ENCODE results near the gene DISP2. TPM values are rescaled to one million over a fixed set of nuclear protein-coding genes. Genes with fewer than 3 reads are reported as not detected.

The DISP2 gene
- total and polyA plus RNA-seq, 2 of the 8 experiments (the other 6 are each of a cell fraction or from before 2014, with no cell fraction given), result 0.45 to 1.2 TPM

DNA sequence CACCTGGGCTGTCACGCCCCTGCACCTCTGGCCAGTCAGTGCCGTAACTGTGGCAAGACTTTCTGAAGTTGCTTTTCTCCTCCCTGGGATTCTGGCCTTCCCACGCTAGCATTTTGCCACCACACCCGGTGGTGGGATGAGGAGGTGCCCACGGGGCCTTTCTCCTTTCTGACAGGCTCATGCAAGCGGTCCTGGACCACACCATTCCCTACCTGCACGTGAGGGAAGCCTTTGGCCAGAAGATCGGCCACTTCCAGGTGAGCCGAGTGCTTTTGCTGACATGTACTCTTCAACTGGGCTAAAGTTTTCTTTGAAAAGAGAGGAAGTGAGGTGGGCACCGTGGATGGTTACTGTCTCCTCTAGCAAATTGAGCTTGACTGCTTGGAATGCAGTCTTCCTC, 57.2 kb downstream of the DISP2 start (continued):
- TF ChIP-seq EZH2 (IDR thresholded peaks at IDR 0.05; ENCODE audit: low read depth, low read length, severe bottlenecking), result no peak
- no peak for TF ChIP-seq SP1 (IDR thresholded peaks at IDR 0.05; ENCODE audit: low read depth, low read length)
- no peak for TF ChIP-seq BRCA1 (IDR thresholded peaks at IDR 0.05; ENCODE audit: low read depth, low read length)

Measured in H1 (cell line).